Temporal lobe (tissue), 1 donor: ENCODE measurements around the gene E2F8. TPM values are rescaled to one million over a fixed set of nuclear protein-coding genes. Genes with fewer than 3 reads are reported as not detected.

Source experiments
- total RNA-seq: library from RNA; depleted of rRNA; stranded (reverse); fragments of >200 nt; gene quantifications from one replicate; pipeline ENCODE4 v1.2.3, GENCODE V29; 2014

E2F8 gene
- total RNA-seq, 1 donor from 2014 or later = 0.49 TPM

Other genes starting within 250 kb of the E2F8 start
- gene MRGPRX2, start 180.2 kb downstream of the E2F8 start, total RNA-seq = not detected
- gene ZDHHC13, start 123.8 kb downstream of the E2F8 start, total RNA-seq = 25.1 TPM
- gene CSRP3, start 39.0 kb downstream of the E2F8 start, total RNA-seq = not detected